SK-N-SH (cell line): ENCODE results near the gene ZNF746. TPM values are rescaled to one million over a fixed set of nuclear protein-coding genes. Genes with fewer than 3 reads are reported as not detected.

Source experiments
- CTCF ChIA-PET: fragments of 300-600, 350-600 bp; formaldehyde crosslinking; extraction: SDS; loops from one replicate; lab custom pipeline; 2021; lab: Yijun Ruan, JAX
- POLR2A ChIA-PET: fragments of 350-600 bp; sonication (Branson Sonifier 250); formaldehyde crosslinking; extraction: SDS; loops from one replicate; lab custom pipeline; 2020; ENCODE audit warnings: antibody characterized with exemption, inconsistent platforms; lab: Yijun Ruan, JAX
- DNase-seq: peaks from one replicate; pipeline ENCODE4 v3.0.0; 2012
- H2AFZ ChIP-seq: fragments of 200-600 bp; sonication (generic); 2 replicates; pipeline ENCODE4 v1.8.1; 2016; ENCODE audit warnings: antibody characterized with exemption, mild to moderate bottlenecking, low read depth
- H3F3A ChIP-seq: fragments of 200-600 bp; sonication (generic); replicated peaks from 2 replicates; pipeline ENCODE3; 2016; ENCODE audit warnings: antibody characterized with exemption, mild to moderate bottlenecking; ENCODE audit not compliant: insufficient read depth
- H3K27ac ChIP-seq, 2 experiments: fragments of 200-500 bp in 1 of 2; fragments of 200-600 bp in 1 of 2; sonication (Bioruptor generic) in 1 of 2; sonication (generic), shearing (Covaris generic) in 1 of 2; 2 replicates each; pipeline versions ENCODE4 v1.5.1 to v1.6.1; 2014 to 2016; ENCODE audit warnings: low read depth in 2 of 2, inconsistent platforms in 1 of 2, low read length in 1 of 2, mild to moderate bottlenecking in 1 of 2, mixed read lengths in 1 of 2
- H3K27me3 ChIP-seq: fragments of 200-600 bp; sonication (generic), shearing (Covaris generic); 2 replicates; pipeline ENCODE4 v1.6.1; 2016; ENCODE audit warnings: mixed run types; ENCODE audit not compliant: insufficient read depth
- H3K36me3 ChIP-seq, 2 experiments: fragments of 200-500 bp in 1 of 2; fragments of 200-600 bp in 1 of 2; sonication (Bioruptor generic) in 1 of 2; sonication (generic) in 1 of 2; replicated peaks in 1 of 2; 2 replicates each; pipeline versions ENCODE3 to v1.5.1; 2014 to 2016; ENCODE audit warnings: low read length in 1 of 2, mild to moderate bottlenecking in 1 of 2; ENCODE audit not compliant: insufficient read depth in 2 of 2, control insufficient read depth in 1 of 2
- H3K4me1 ChIP-seq, 2 experiments: fragments of 200-500 bp in 1 of 2; fragments of 200-600 bp in 1 of 2; sonication (Bioruptor generic) in 1 of 2; sonication (generic), shearing (Covaris generic) in 1 of 2; 2 replicates each; pipeline versions ENCODE4 v1.5.1 to v1.6.1; 2014 to 2016; ENCODE audit warnings: low read depth in 1 of 2, low read length in 1 of 2, mixed run types in 1 of 2; ENCODE audit not compliant: insufficient read depth in 2 of 2, control insufficient read depth in 1 of 2
- H3K4me2 ChIP-seq: fragments of 200-600 bp; sonication (generic), shearing (Covaris generic); 2 replicates; pipeline ENCODE4 v1.6.1; 2017; ENCODE audit warnings: mixed run types
- H3K4me3 ChIP-seq, 2 experiments: fragments of 200-500 bp in 1 of 2; fragments of 200-600 bp in 1 of 2; sonication (Bioruptor generic) in 1 of 2; sonication (generic), shearing (Covaris generic) in 1 of 2; 2 replicates each; pipeline versions ENCODE4 v1.5.1 to v1.8.1; 2014 to 2016; ENCODE audit warnings: low read depth in 2 of 2, inconsistent platforms in 1 of 2, low read length in 1 of 2, mild to moderate bottlenecking in 1 of 2, mixed read lengths in 1 of 2, moderate library complexity in 1 of 2
- H3K79me2 ChIP-seq: fragments of 200-600 bp; sonication (generic); 2 replicates; pipeline ENCODE4 v1.8.1; 2017; ENCODE audit warnings: mild to moderate bottlenecking; ENCODE audit not compliant: insufficient read depth
- H3K9ac ChIP-seq: fragments of 200-600 bp; sonication (generic); 2 replicates; pipeline ENCODE4 v1.6.1; 2017; ENCODE audit warnings: mixed run types
- H3K9me2 ChIP-seq: fragments of 200-600 bp; sonication (generic); 2 replicates; pipeline ENCODE4 v1.6.1; 2017; ENCODE audit warnings: mixed run types
- H3K9me3 ChIP-seq: fragments of 200-600 bp; sonication (generic); 2 replicates; pipeline ENCODE4 v1.6.1; 2017; ENCODE audit warnings: mixed run types, mild to moderate bottlenecking, moderate library complexity
- H4K20me1 ChIP-seq: fragments of 200-600 bp; sonication (generic); 2 replicates; pipeline ENCODE4 v1.6.1; 2017; ENCODE audit warnings: mild to moderate bottlenecking, mixed run types; ENCODE audit not compliant: insufficient read depth
- CTCF ChIP-seq: fragments of 200-600 bp; sonication (generic); IDR thresholded peaks from 2 replicates; pipeline ENCODE4 v1.6.1; 2017; ENCODE audit warnings: antibody characterized with exemption, mild to moderate bottlenecking, moderate library complexity
- EZH2phosphoT487 ChIP-seq: fragments of 200-600 bp; sonication (generic); IDR thresholded peaks from 2 replicates; pipeline ENCODE4 v1.6.1; 2017; ENCODE audit warnings: low read depth, mixed run types, mild to moderate bottlenecking, antibody characterized with exemption, moderate library complexity, borderline replicate concordance
- FOSL2 ChIP-seq: IDR thresholded peaks from 2 replicates; pipeline ENCODE4 v1.4.0; 2012; ENCODE audit warnings: low read depth, mild to moderate bottlenecking, moderate library complexity, borderline replicate concordance
- MAX ChIP-seq: IDR thresholded peaks from 2 replicates; pipeline ENCODE4 v1.4.0; 2012; ENCODE audit warnings: low read depth
- MEF2A ChIP-seq: IDR thresholded peaks from 2 replicates; pipeline ENCODE4 v1.4.0; 2012; ENCODE audit warnings: low read depth, borderline replicate concordance
- MXI1 ChIP-seq: IDR thresholded peaks from 2 replicates; pipeline ENCODE4 v1.6.1; 2012; ENCODE audit warnings: mild to moderate bottlenecking, low read depth, low read length, improper control_type of control experiment
- NFIC ChIP-seq: IDR thresholded peaks from 2 replicates; pipeline ENCODE4 v1.4.0; 2012; ENCODE audit warnings: borderline replicate concordance
- RAD21 ChIP-seq: IDR thresholded peaks from 2 replicates; pipeline ENCODE4 v1.6.1; 2012; ENCODE audit warnings: mild to moderate bottlenecking, low read length
- RFX5 ChIP-seq: IDR thresholded peaks from 2 replicates; pipeline ENCODE4 v1.6.1; 2012; ENCODE audit warnings: mild to moderate bottlenecking, improper control_type of control experiment, low read length
- SMC3 ChIP-seq: IDR thresholded peaks from 2 replicates; pipeline ENCODE4 v1.6.1; 2012; ENCODE audit warnings: low read depth, low read length, improper control_type of control experiment
- WGBS: methylation state at CpG from one replicate; pipeline ENCODE4 v1.1.6; 2017; ENCODE audit warnings: low lambda C conversion rate; 5-methylcytosine and 5-hydroxymethylcytosine counted together
- polyA plus RNA-seq, 3 experiments: library from polyadenylated mRNA; depleted of rRNA; stranded (reverse); fragments of >200 nt; gene quantifications; 2 replicates each; pipeline ENCODE4 v1.2.3, GENCODE V29; 2012
- TF ChIP-seq, protein P1 (sequence below): IDR thresholded peaks from 2 replicates; pipeline ENCODE4 v1.4.0; 2012; ENCODE audit warnings: low read depth, borderline replicate concordance
- TF ChIP-seq, protein P2 (sequence below): IDR thresholded peaks from 2 replicates; pipeline ENCODE4 v1.6.1; 2012; ENCODE audit warnings: mild to moderate bottlenecking, low read depth, low read length, moderate library complexity

ZNF746 gene
- polyA plus RNA-seq, 1 of the 3 experiments (the other 2 are of a cell fraction): 11.1 TPM

GRCh38 chr7:149458235-149458634, 39.4 kb downstream of the ZNF746 start:
- Histone ChIP-seq H3K9ac (no peak overlapping the region), H3K4me2 (peak overlapping the region; percentile 72), H3K27me3 (no peaks in the 10 kb centered on the region), H3F3A (no peaks in the 10 kb centered on the region), H4K20me1 (0 out of 2 replicates have a peak, but pooled peaks cover 12% of the 10 kb centered on the region), H3K4me1 (peaks cover 0 to 12% of the 10 kb centered on the region in 2 experiments; a peak in 1 of 4 replicates), H3K9me3 (no peaks in the 10 kb centered on the region), H2AFZ (no peak overlapping the region), H3K9me2 (no peaks in the 10 kb centered on the region), H3K36me3 (peaks cover 14 to 40% of the 10 kb centered on the region in 2 experiments), H3K79me2 (peaks cover 53% of the 10 kb centered on the region), H3K4me3 (no peak overlapping the region), H3K27ac (no peak overlapping the region)
- DNase-seq: no peak
- no peak for TF ChIP-seq NFIC
- TF ChIP-seq FOSL2: no peak
- no peak for TF ChIP-seq MXI1
- TF ChIP-seq, protein P1, sequence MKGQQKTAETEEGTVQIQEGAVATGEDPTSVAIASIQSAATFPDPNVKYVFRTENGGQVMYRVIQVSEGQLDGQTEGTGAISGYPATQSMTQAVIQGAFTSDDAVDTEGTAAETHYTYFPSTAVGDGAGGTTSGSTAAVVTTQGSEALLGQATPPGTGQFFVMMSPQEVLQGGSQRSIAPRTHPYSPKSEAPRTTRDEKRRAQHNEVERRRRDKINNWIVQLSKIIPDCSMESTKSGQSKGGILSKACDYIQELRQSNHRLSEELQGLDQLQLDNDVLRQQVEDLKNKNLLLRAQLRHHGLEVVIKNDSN: no peak
- no peak for TF ChIP-seq RFX5
- TF ChIP-seq, protein P2, sequence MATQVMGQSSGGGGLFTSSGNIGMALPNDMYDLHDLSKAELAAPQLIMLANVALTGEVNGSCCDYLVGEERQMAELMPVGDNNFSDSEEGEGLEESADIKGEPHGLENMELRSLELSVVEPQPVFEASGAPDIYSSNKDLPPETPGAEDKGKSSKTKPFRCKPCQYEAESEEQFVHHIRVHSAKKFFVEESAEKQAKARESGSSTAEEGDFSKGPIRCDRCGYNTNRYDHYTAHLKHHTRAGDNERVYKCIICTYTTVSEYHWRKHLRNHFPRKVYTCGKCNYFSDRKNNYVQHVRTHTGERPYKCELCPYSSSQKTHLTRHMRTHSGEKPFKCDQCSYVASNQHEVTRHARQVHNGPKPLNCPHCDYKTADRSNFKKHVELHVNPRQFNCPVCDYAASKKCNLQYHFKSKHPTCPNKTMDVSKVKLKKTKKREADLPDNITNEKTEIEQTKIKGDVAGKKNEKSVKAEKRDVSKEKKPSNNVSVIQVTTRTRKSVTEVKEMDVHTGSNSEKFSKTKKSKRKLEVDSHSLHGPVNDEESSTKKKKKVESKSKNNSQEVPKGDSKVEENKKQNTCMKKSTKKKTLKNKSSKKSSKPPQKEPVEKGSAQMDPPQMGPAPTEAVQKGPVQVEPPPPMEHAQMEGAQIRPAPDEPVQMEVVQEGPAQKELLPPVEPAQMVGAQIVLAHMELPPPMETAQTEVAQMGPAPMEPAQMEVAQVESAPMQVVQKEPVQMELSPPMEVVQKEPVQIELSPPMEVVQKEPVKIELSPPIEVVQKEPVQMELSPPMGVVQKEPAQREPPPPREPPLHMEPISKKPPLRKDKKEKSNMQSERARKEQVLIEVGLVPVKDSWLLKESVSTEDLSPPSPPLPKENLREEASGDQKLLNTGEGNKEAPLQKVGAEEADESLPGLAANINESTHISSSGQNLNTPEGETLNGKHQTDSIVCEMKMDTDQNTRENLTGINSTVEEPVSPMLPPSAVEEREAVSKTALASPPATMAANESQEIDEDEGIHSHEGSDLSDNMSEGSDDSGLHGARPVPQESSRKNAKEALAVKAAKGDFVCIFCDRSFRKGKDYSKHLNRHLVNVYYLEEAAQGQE: no peak
- TF ChIP-seq EZH2phosphoT487: no peak
- TF ChIP-seq RAD21: no peak
- no peak for TF ChIP-seq MAX
- no peak for TF ChIP-seq MEF2A
- TF ChIP-seq CTCF: no peak
- TF ChIP-seq SMC3: no peak
- 98% methylated on average over 3 of the region's 3 CpGs for WGBS
- POLR2A ChIA-PET: no interaction called here
- CTCF ChIA-PET: interaction anchor here (1.1 to 3.5 kb wide), 6 partner anchors 28 to 284 kb away, joined by 3 to 15 read pairs (median 4); no protein-coding TSS in a partner anchor
